DMS79 (cell line): ENCODE data around the gene CCDC106.
A peak's percentile ranks its signal among the peaks of the same experiment; 100 is the strongest.

ENCODE experiments used
- DNase-seq: peaks from one replicate; lab custom pipeline; 2025; lab: John Stamatoyannopoulos, UW

Gene CCDC106

GRCh38 chr19:55635856-55636440 lies 12.1 kb upstream of the CCDC106 start:
- no peak for DNase-seq

- no peak for DNase-seq
Observed at GRCh38 chr19:55636723-55637122, 11.3 kb upstream of the CCDC106 start.

- no peak for DNase-seq
Observed at GRCh38 chr19:55637534-55637933, 10.5 kb upstream of the CCDC106 start.

GRCh38 chr19:55638864-55639359 lies 9.1 kb upstream of the CCDC106 start:
- no peak for DNase-seq

- peak; percentile 70 for DNase-seq
Observed at GRCh38 chr19:55640043-55640576, 7.9 kb upstream of the CCDC106 start.

GRCh38 chr19:55640577-55641425 lies 7.2 kb upstream of the CCDC106 start, which contains the start of gene ZNF580:
ZNF580 (plus strand) TSS chr19:55641002; CDS start chr19:55642509, 1,507 bp downstream.
- DNase-seq: peak; percentile 33

- no peak for DNase-seq
Observed at GRCh38 chr19:55641426-55642152, 6.4 kb upstream of the CCDC106 start.

- DNase-seq: no peak
Observed at GRCh38 chr19:55642153-55643002, 5.6 kb upstream of the CCDC106 start.

GRCh38 chr19:55643003-55643886 lies 4.8 kb upstream of the CCDC106 start, which contains the start of gene ZNF581:
ZNF581 (plus strand) TSS chr19:55643649; CDS start chr19:55644572, 923 bp downstream.
- DNase-seq: peak; percentile 17

GRCh38 chr19:55643887-55644176 lies 4.2 kb upstream of the CCDC106 start:
- DNase-seq: no peak

GRCh38 chr19:55644191-55644833 lies 3.7 kb upstream of the CCDC106 start:
- no peak for DNase-seq

- DNase-seq: peak; percentile 56
Observed at GRCh38 chr19:55644842-55645511, 3.0 kb upstream of the CCDC106 start.

GRCh38 chr19:55645512-55645881 lies 2.5 kb upstream of the CCDC106 start:
- no peak for DNase-seq

GRCh38 chr19:55646889-55647731 lies 902 bp upstream of the CCDC106 start:
- peak; percentile 27 for DNase-seq

- no peak for DNase-seq
Observed at GRCh38 chr19:55648585-55649267, 714 bp downstream of the CCDC106 start.

- no peak for DNase-seq
Observed at GRCh38 chr19:55649268-55650125, 1.5 kb downstream of the CCDC106 start.

GRCh38 chr19:55650126-55650557 lies 2.1 kb downstream of the CCDC106 start:
- no peak for DNase-seq
